ENCODE results near the gene CYP8B1. TPM values are rescaled to one million over a fixed set of nuclear protein-coding genes. Genes with fewer than 3 reads are reported as not detected.
A peak's percentile ranks its signal among the peaks of the same experiment; 100 is the strongest.

Gene CYP8B1
- total and polyA plus RNA-seq, 2 of the 13 experiments (the other 11 are each of a cell fraction or from before 2014, with no cell fraction given), result 0.58 to 2.0 TPM

- TF ChIP-seq ZBTB46 (CRISPR knock-in tag; IDR thresholded peaks at IDR 0.05; ENCODE audit: borderline replicate concordance), result no peak
- no peak for TF ChIP-seq AKAP8 (CRISPR knock-in tag; IDR thresholded peaks at IDR 0.05)
- TF ChIP-seq ZNF333 (CRISPR knock-in tag; IDR thresholded peaks at IDR 0.05; ENCODE audit: borderline replicate concordance), result no peak
- peak; percentile 85; the same call in 1 of the 2 replicates for TF ChIP-seq POGK (CRISPR knock-in tag; conservative IDR thresholded peaks at IDR 0.05)
- TF ChIP-seq ZNF691 (CRISPR knock-in tag; IDR thresholded peaks at IDR 0.05; ENCODE audit: borderline replicate concordance, low read depth), result 0 out of 2 replicates have a peak, but pooled peaks have one; percentile 7
- no peak for TF ChIP-seq ZBTB42 (CRISPR knock-in tag; IDR thresholded peaks at IDR 0.05)
- no peak for TF ChIP-seq FOXM1 (CRISPR knock-in tag; IDR thresholded peaks at IDR 0.05)
- TF ChIP-seq NCOA2 (CRISPR knock-in tag; IDR thresholded peaks at IDR 0.05), result peak; percentile 95
- TF ChIP-seq ZBTB8A (CRISPR knock-in tag; IDR thresholded peaks at IDR 0.05; ENCODE audit: borderline replicate concordance, low read depth), result peak; percentile 36; the same call in 1 of the 2 replicates
- TF ChIP-seq SNAPC4 (CRISPR knock-in tag; IDR thresholded peaks at IDR 0.05), result peak; percentile 51; the same call in 1 of the 2 replicates
- no peak; the same call in 1 of the 2 replicates for TF ChIP-seq ZNF770 (CRISPR knock-in tag; IDR thresholded peaks at IDR 0.05)
These were observed 19.9 kb downstream of the CYP8B1 start (continued) for GRCh38 chr3:42855547-42856380.

Measured in HepG2 (cell line).